HS-27A (cell line): Measurements from ENCODE around the gene CALR3.
"Not testable (repeated sequence)": the region's sequence is repeated elsewhere in the genome, so short reads cannot be mapped to it uniquely, and the experiment has no call there.

Source experiments
- DNase-seq: peaks from one replicate; pipeline ENCODE4 v3.0.0-alpha.2; 2012; ENCODE audit warnings: low read depth, missing footprints

Gene CALR3

GRCh38 chr19:16524991-16525734 is 29.2 kb upstream of the CALR3 start:
- no peak for DNase-seq

GRCh38 chr19:16522559-16523377 is 26.8 kb upstream of the CALR3 start:
- no peak for DNase-seq

- no peak for DNase-seq
Measured at GRCh38 chr19:16521715-16522289, 25.8 kb upstream of the CALR3 start.

GRCh38 chr19:16520986-16521624 is 25.1 kb upstream of the CALR3 start:
- no peak for DNase-seq

GRCh38 chr19:16520074-16520973 is 24.4 kb upstream of the CALR3 start:
- DNase-seq = no peak

- no peak for DNase-seq
Measured at GRCh38 chr19:16519230-16519687, 23.3 kb upstream of the CALR3 start.

- DNase-seq = no peak
Measured at GRCh38 chr19:16518483-16519229, 22.7 kb upstream of the CALR3 start.

GRCh38 chr19:16518061-16518460 is 22.1 kb upstream of the CALR3 start:
- no peak for DNase-seq

GRCh38 chr19:16516923-16517610 is 21.1 kb upstream of the CALR3 start:
- DNase-seq = no peak

- DNase-seq = no peak
Measured at GRCh38 chr19:16516381-16516780, 20.4 kb upstream of the CALR3 start.

- DNase-seq = no peak
Measured at GRCh38 chr19:16514383-16515019, 18.5 kb upstream of the CALR3 start.

- DNase-seq = not testable (repeated sequence)
Measured at GRCh38 chr19:16512611-16513010, 16.6 kb upstream of the CALR3 start.

GRCh38 chr19:16509141-16510061 is 13.4 kb upstream of the CALR3 start:
- no peak for DNase-seq

- no peak for DNase-seq
Measured at GRCh38 chr19:16508546-16508945, 12.6 kb upstream of the CALR3 start.

- DNase-seq = no peak
Measured at GRCh38 chr19:16506961-16507360, 11.0 kb upstream of the CALR3 start.

- DNase-seq = not testable (repeated sequence)
Measured at GRCh38 chr19:16506161-16506560, 10.2 kb upstream of the CALR3 start.

GRCh38 chr19:16504271-16504670 is 8.3 kb upstream of the CALR3 start:
- no peak for DNase-seq

GRCh38 chr19:16497837-16498236 is 1.9 kb upstream of the CALR3 start:
- DNase-seq = no peak
